HG03469 (cell line): Measurements from ENCODE around the gene CDC42BPG.
A peak's percentile ranks its signal among the peaks of the same experiment; 100 is the strongest.

ENCODE experiments used
- ATAC-seq: cut with Tn5 transposase; IDR thresholded peaks from one replicate; pipeline ENCODE4 v1.9.1; 2021; ENCODE audit warnings: mild to moderate bottlenecking, moderate library complexity, moderate number of reproducible peaks; ENCODE audit not compliant: unreplicated experiment

Gene CDC42BPG

GRCh38 chr11:64864473-64865285 is 20.2 kb upstream of the CDC42BPG start:
- ATAC-seq, result no peak

DNA sequence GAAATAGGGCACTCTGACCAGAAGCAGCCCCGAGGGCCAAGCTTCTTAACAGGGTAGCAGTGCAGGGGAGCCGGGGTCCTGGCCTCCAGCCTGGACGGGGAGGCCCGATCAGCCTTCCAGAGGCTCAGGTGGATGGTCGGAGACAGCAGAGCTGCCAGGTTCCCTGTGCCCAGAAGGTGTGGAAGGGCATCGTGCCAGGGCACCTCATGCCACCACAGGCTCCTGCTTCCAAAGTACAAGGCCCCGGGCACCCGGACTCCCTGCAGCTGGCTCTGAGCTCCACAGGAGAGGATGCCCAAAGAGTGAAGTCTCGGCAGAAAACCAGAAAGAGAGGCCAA is 19.7 kb upstream of the CDC42BPG start:
- ATAC-seq, result no peak

DNA sequence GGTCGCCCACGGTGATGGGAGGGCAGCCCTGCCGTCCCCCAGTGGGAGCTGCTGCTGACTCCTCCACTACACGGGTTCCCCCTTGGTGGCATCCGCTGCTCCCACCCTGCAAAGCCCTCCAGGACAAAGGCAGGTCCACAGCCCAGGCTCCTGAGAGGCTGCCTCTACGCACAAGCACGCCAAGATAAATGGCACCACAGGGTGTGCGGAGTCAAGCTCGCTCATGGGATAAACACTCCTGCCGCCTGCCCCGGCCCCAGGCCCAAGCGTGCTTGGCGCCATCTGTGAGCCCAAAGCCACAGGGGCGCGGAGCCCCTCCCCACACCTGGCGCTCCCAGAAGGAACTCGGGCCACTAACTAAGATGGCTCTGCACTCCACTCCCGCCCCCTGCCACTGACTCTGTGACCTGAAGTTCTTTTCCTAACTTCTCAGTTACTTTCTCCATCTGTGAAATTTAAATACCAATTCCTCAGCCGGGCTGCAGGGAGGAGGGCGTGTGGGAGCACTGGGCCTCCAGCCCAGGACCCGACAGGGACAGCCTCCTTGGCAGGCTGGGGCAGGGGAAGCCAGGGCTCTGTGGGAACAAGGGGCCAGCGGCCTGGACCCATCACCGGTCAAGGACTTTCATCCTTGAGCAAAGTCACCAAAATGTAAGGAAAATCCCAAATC is 19.1 kb upstream of the CDC42BPG start:
- no peak for ATAC-seq

- ATAC-seq, result no peak
Measured at GRCh38 chr11:64862987-64863390, 18.5 kb upstream of the CDC42BPG start.

DNA sequence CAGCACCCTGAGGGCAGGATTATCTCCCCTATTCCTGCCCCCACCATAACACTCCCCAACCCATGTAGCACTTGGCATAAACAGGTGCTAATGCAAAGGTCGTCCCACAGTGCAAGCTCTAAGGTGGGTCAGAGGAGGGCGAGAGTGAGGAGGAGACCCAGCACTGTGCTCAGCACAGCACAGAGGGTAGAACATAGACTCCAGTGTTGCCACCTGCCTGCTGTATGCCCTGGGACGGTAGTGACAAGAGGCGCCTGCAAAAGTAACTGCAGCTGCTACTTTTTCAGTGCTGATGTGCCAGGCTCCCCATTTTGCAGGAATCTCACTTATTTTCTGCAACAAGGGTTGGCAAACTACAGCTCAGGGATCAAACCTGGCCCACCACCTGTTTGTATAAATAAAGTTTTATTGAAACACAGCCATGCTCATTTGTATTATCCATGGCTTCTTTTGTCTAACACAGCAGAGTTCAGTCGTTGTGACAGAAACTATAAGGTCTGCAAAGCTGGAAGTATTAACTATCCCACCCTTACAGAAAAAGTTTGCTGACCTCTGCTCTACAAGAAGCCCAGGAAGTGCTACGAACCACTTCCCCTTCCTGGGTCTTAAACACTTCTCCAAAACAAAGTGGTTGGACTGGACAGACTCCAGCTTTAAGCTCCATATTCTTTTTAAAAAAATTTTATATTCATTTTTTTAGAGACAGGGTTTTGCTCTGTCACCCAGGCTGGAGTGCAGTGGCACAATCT is 16.9 kb upstream of the CDC42BPG start:
- ATAC-seq, result no peak

- peak; percentile 49 for ATAC-seq
Measured at GRCh38 chr11:64859542-64860414, 15.3 kb upstream of the CDC42BPG start.

DNA sequence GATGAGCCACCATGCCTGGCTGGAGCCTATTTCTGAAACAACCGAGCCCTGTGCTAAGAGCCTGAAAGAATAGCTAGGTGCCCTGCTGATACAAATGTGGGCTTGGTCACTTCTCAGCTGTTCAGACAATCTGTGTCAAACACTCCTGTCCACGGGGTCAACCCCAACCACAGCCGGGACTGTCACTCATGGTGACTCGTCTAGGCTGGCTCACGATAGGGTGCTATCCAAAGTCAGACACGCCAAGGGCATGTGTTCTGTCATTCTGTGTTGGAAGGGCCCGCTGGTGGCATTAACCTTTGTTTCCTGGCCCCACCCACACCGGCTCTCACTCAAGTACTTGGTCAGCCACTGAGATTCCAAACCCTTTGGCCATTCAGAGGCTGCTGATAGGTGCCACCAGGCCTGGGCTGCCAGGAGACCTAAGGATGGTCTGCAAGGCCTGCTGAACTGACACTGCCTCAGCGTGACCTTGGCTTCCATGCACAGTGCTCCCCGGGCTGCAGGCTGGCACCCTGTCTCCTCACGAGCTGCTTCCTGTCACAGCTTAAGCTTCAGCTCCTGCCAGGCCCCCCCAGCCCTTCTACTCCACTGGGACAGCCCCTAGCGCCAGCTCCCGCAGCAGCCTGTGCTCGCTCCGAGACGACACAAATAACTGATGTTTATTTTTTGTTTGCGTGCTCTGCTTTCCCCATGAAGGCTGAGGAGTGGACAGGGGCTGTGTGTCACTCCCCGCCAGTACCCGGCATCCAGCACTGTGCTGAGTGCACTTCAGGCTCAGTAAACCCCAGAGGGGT is 14.2 kb upstream of the CDC42BPG start:
- ATAC-seq, result no peak

DNA sequence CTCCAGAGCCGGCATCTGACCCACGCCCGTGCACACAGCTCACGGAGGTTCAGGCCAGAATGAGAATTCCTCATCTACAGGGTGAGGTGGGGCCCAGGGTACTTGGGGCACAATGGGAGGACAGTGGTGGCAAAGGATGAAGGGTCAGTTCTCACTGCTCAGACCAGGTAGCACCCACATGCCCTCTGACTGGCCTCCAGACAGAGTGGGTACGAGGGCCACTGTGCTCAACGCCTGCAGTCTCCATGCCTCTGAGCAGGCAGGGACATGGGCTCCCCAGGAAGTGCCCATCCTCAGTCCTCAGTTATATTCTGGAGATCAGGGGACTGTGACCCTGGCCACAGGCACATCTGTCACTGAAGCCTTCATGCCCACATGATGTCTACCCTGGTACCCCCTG is 13.0 kb upstream of the CDC42BPG start:
- no peak for ATAC-seq

GRCh38 chr11:64856382-64857227 is 12.2 kb upstream of the CDC42BPG start:
- ATAC-seq, result no peak

- ATAC-seq, result no peak
Measured at GRCh38 chr11:64855596-64856304, 11.3 kb upstream of the CDC42BPG start.

DNA sequence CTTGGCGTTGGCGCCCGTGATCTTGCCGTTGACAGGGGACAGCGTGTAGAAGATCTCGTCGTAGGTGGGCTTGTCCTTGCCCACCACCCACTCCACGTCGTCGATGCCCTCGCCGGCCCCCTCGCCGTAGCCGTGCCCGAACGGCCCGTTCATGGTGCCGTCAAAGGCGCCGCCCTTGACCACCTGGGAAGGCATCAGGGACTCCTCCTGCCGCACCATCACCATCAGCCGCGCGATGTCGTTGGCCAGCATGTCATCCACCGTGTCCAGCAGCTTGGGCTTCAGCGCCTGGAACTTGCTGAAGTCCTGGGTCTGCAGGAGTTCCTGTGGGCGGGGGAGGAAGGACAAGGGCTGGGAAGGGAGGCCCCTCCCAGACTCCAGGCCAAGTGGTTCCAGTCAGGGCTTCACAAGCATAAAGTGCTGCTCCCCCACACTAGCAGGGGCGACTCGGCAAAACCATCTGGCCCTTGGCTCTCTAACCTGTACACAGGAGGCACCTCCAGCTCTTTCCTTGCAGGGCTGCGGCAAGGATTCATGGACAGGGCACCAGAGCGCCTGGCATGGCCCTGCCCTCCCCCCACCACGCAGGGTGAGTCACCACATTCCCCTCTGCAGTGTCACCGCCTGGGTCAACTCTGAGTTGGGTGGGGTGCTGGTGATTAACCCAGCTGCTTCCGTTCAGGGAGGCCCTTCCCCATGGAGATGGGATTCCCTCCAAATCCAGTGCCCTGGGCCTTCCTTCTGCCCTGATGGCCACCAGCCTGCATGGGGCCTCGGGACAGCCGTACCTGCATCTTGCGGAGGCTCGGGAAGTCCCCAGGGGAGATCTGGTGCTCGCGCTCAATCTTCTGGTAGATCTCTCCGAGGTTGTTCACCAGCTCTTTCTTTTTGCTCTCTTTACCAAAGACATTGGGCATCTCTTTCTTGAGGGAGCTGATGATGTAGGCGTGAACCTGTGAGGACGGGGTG is 10.4 kb upstream of the CDC42BPG start:
- no peak for ATAC-seq

DNA sequence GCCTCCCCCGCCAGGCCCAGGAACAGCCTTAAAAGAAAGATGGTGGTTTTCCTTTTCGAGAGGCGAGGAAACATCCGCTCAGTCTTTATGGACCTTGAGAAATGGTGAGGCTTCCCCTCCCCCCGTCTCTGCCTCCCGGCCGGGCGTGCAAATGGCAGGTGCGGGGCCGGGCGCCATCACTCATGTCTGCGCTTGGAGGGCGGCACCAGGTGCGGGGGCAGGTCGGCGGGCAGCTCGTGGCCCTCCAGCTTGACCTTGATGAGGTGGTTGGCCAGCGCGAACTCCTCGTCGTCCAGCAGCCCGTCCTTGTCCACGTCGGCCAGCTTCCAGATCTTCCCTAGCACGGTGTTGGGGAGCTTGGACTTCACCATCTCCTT is 9.7 kb upstream of the CDC42BPG start:
- no peak for ATAC-seq

GRCh38 chr11:64853709-64854108 is 9.3 kb upstream of the CDC42BPG start:
- no peak for ATAC-seq

GRCh38 chr11:64852804-64853509 is 8.5 kb upstream of the CDC42BPG start:
- ATAC-seq, result no peak

DNA sequence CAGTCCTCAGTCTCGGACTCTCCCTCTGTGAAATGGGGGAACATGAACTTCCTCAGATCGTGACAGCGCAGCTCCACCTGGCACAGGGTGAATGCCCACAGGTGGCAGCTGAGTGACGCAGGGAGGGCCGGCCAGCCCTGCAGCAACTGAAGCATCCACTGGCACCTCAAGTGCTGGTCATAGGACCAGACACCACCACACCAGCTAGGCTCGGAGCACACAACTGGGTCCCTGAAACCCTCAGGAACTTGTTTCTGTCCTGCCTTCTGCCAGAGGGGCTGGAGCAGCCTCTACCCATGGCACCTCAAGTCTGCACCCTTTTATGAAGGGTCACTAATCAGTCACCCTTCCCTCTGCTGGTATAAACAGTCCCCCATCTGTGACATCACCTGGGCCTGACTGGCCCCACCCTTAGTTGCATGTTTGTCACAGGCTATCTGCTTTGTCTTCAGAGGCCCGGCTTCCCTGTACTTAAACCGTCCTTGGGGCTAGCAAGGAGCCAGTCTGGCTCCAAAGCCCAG is 7.4 kb upstream of the CDC42BPG start:
- no peak for ATAC-seq

DNA sequence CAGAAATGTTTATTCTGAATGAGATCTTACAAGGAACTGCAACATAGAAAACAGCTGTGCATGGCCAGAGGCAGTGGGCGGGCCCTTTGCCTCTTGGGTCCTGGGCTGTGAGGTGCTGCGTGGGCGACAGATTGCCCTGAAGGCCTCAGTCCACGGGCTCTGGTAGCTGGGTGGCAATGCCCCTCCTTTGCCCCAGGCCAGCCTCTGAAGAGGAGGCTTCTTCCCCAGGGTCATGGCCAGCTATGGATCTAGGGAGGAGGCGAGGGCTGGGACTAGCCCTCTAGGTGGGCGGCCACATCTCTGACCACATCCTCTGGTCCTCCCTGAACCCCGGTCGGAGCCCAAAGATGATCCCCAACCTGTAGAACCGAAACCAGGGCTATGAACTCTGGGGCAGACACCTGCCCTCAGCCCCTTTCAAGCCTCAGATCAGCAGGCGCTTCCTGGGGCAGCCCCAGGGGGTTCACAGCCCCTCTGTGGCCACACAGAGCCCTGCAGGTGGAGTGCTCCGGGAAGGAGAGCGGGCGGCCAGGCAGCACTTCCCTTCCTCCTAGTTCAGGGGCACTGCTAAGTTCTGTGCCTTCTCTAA is 6.6 kb upstream of the CDC42BPG start:
- ATAC-seq, result peak; percentile 51
